HG03442 (cell line): Measurements from ENCODE around the gene MTSS2.

Source experiments
- ATAC-seq: cut with Tn5 transposase; IDR thresholded peaks from one replicate; pipeline ENCODE4 v1.9.1; 2021; ENCODE audit warnings: mild to moderate bottlenecking, moderate library complexity; ENCODE audit not compliant: unreplicated experiment

MTSS2 gene

GRCh38 chr16:70701036-70701435, 15.2 kb upstream of the MTSS2 start:
- no peak for ATAC-seq

GRCh38 chr16:70700101-70701020, 14.5 kb upstream of the MTSS2 start:
- ATAC-seq, result no peak

GRCh38 chr16:70699696-70700095, 13.8 kb upstream of the MTSS2 start:
- no peak for ATAC-seq

- no peak for ATAC-seq
These were observed 13.0 kb upstream of the MTSS2 start for GRCh38 chr16:70698901-70699300.

- no peak for ATAC-seq
These were observed 11.8 kb upstream of the MTSS2 start for GRCh38 chr16:70697594-70698170.

- no peak for ATAC-seq
These were observed 11.2 kb upstream of the MTSS2 start for GRCh38 chr16:70696952-70697593.

GRCh38 chr16:70696355-70696754, 10.5 kb upstream of the MTSS2 start:
- no peak for ATAC-seq

GRCh38 chr16:70695331-70696070, 9.6 kb upstream of the MTSS2 start:
- no peak for ATAC-seq

GRCh38 chr16:70694868-70695218, 9.0 kb upstream of the MTSS2 start:
- no peak for ATAC-seq

- no peak for ATAC-seq
These were observed 8.4 kb upstream of the MTSS2 start for GRCh38 chr16:70694088-70694867.

GRCh38 chr16:70692873-70693671, 7.2 kb upstream of the MTSS2 start:
- ATAC-seq, result no peak

GRCh38 chr16:70692130-70692872, 6.4 kb upstream of the MTSS2 start:
- ATAC-seq, result no peak

GRCh38 chr16:70691223-70692129, 5.6 kb upstream of the MTSS2 start:
- ATAC-seq, result no peak

- ATAC-seq, result no peak
These were observed 4.4 kb upstream of the MTSS2 start for GRCh38 chr16:70689970-70690891.

- no peak for ATAC-seq
These were observed 3.4 kb upstream of the MTSS2 start for GRCh38 chr16:70689035-70689969.

- no peak for ATAC-seq
These were observed 2.4 kb upstream of the MTSS2 start for GRCh38 chr16:70688246-70688742.
